NCI-H510A treated with DMSO at 0.1 percent for 48 hours (cell line): ENCODE data around the gene ALB.

ENCODE experiments used
- DNase-seq: peaks from one replicate; lab custom pipeline; 2025; lab: John Stamatoyannopoulos, UW

ALB gene

GRCh38 chr4:73451981-73452747, 48.1 kb downstream of the ALB start:
- no peak for DNase-seq

DNA sequence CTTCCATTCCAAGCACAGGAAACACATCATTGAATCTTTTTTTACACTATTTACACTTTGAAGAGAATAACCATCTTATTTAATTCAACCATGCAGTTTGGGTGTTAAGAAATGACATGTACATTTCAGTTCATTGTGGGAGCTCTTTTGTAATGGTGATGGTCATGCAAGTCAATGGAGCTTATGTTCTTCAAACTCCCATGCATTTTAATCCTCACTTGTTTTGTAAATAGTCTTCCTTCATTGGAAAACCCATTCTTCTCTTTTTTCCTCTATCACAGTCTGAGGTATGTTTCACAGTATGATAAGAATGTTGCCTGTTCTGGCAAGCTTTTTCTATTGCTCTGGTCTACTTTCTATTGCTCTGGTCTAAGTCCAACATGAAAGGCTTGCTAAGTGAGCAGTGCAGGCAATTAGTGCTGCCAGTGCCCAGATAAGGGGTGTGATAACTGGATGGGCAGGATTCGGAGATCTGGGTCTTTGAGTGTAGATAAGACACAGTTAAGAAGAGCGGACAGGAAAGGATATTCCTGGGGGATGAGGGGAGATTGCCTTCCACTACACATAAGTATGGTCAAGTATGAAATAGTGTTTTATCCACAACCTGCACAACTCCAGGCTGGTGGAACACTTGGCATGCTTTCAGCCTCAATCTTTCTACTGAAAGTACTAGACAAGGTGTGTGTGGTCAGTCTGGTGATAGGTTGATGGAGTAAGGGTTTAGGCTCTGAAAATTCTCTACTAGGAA, 49.0 kb downstream of the ALB start:
- DNase-seq: no peak

DNA sequence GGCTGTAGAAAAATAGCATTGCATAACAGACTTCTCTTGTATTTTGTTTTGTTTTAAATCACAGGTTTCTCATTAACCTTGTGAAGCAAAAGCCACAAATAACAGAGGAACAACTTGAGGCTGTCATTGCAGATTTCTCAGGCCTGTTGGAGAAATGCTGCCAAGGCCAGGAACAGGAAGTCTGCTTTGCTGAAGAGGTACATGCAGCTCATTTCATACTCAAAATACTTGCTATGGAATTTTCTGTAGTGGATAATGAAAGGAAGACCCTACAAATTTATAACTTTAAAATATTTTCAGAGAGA, 49.6 kb downstream of the ALB start:
- no peak for DNase-seq

DNA sequence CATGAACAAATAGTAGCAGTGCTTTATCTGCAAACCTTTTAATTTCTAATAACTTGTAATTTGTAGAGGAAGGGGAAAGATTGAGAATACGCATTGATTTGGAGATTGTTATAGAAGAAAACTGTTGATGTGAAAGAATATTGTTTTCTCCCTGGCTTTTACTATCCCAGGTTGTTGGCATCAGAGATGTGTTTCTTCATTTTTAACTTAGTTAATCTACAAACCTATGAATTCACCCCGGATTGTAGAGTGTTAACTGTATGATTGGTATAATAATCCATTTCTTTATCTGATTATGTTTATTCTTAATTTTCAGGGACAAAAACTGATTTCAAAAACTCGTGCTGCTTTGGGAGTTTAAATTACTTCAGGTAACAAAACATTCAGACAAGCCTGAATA, 50.8 kb downstream of the ALB start:
- DNase-seq: no peak

- no peak for DNase-seq
Observed at GRCh38 chr4:73456177-73457022, 52.3 kb downstream of the ALB start.

- no peak for DNase-seq
Observed at GRCh38 chr4:73458184-73459047, 54.3 kb downstream of the ALB start.

- no peak for DNase-seq
Observed at GRCh38 chr4:73459048-73459421, 54.9 kb downstream of the ALB start.

- DNase-seq: no peak
Observed at GRCh38 chr4:73460913-73461522, 56.9 kb downstream of the ALB start.

DNA sequence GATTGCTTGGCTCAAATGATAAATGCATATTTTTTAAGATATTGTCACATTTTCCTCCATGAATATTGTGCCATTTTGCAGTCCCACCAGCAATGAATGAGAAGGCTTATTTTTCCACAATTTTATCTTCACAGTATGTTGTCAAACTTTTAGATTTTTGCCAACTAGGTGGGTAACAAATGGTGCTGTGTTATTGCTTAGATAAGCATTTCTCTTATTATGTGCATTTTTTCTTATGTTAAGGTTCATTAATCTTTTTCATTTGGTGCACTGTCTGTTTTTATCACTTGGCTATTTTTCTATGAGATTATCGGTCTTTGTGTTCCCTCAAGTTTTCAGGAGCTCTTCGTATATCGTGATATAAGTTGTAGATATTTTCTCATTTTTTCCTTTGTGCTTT, 64.1 kb downstream of the ALB start:
- no peak for DNase-seq

DNA sequence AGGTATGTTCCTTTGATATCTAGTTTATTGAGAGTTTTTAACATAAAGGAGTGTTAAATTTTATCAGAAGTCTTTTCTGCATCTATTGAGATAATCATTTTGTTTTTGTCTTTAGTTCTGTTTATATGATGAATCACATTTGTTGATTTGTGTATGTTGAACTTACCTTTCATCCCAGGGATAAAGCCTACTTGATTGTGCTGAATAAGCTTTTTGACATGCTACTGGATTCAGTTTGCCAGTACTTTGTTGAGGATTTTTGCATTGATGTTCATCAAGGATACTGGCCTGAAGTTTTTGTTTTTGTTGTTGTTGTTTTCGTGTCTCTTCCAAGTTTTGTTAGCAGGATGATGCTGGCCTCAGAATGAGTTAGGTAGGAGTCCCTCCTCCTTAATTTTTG, 66.6 kb downstream of the ALB start:
- no peak for DNase-seq
